Nephron (organoid): ENCODE data around the gene COQ4.

Source experiments
- H3K27ac Mint-ChIP-seq, 3 experiments: 2 replicates each; pipeline ENCODE4 v1.8.0; 2020; ENCODE audit warnings: mixed read lengths in 3 of 3, mild to moderate bottlenecking in 2 of 3, moderate library complexity in 1 of 3
- H3K27me3 Mint-ChIP-seq: 2 replicates; pipeline ENCODE4 v1.8.0; 2021; ENCODE audit warnings: low read depth, mild to moderate bottlenecking, moderate library complexity, mixed read lengths
- H3K36me3 Mint-ChIP-seq: 2 replicates; pipeline ENCODE4 v1.8.0; 2020; ENCODE audit warnings: low read depth, mixed read lengths
- H3K4me1 Mint-ChIP-seq: 2 replicates; pipeline ENCODE4 v1.8.0; 2020; ENCODE audit warnings: mixed read lengths
- H3K4me3 Mint-ChIP-seq, 3 experiments: 2 replicates each; pipeline ENCODE4 v1.8.0; 2020; ENCODE audit warnings: mild to moderate bottlenecking in 3 of 3, mixed read lengths in 3 of 3, moderate library complexity in 2 of 3
- H3K9me3 Mint-ChIP-seq: 2 replicates; pipeline ENCODE4 v1.8.0; 2020; ENCODE audit warnings: mixed read lengths
- CTCF ChIP-seq, 3 experiments: fragments of 200-600 bp; sonication (generic); IDR thresholded peaks; one replicate each; pipeline ENCODE4 v1.5.0; 2021; ENCODE audit warnings: antibody characterized with exemption in 3 of 3; ENCODE audit not compliant: unreplicated experiment in 3 of 3

The COQ4 gene

GRCh38 chr9:128280084-128280622, 42.5 kb upstream of the COQ4 start:
- TF ChIP-seq CTCF (IDR thresholded peaks at IDR 0.05; ENCODE audit: unreplicated experiment in 3 of 3): no peak
- peaks cover 4% of the 10 kb centered on the region for H3K27me3 Mint-ChIP-seq
- peaks cover 6% of the 10 kb centered on the region for H3K36me3 Mint-ChIP-seq
- H3K4me3 Mint-ChIP-seq: peak overlapping the region; percentile 59 to 83 (median 83)
- peak overlapping the region; percentile 80 to 95 (median 88) for H3K27ac Mint-ChIP-seq
- no peaks in the 10 kb centered on the region for H3K9me3 Mint-ChIP-seq
- peaks cover 31% of the 10 kb centered on the region for H3K4me1 Mint-ChIP-seq

GRCh38 chr9:128282500-128282899, 40.1 kb upstream of the COQ4 start:
- peaks cover 27% of the 10 kb centered on the region for H3K4me1 Mint-ChIP-seq
- no peak overlapping the region for H3K27ac Mint-ChIP-seq
- H3K27me3 Mint-ChIP-seq: peaks cover 4% of the 10 kb centered on the region
- H3K36me3 Mint-ChIP-seq: peaks cover 10% of the 10 kb centered on the region
- H3K4me3 Mint-ChIP-seq: no peak overlapping the region
- no peaks in the 10 kb centered on the region for H3K9me3 Mint-ChIP-seq
- no peak for TF ChIP-seq CTCF (IDR thresholded peaks at IDR 0.05; ENCODE audit: unreplicated experiment in 3 of 3)

- Mint-ChIP-seq H3K27ac (peak overlapping the region in 2 of 3 experiments; percentile 23 to 62), H3K4me1 (peaks cover 13% of the 10 kb centered on the region), H3K36me3 (peaks cover 23% of the 10 kb centered on the region), H3K27me3 (peaks cover 1% of the 10 kb centered on the region), H3K4me3 (no peak overlapping the region), H3K9me3 (no peaks in the 10 kb centered on the region)
- no peak for TF ChIP-seq CTCF (IDR thresholded peaks at IDR 0.05; ENCODE audit: unreplicated experiment in 3 of 3)
Observed at GRCh38 chr9:128285033-128285784, 37.4 kb upstream of the COQ4 start.

GRCh38 chr9:128286440-128286839, 36.2 kb upstream of the COQ4 start:
- Mint-ChIP-seq H3K9me3 (no peaks in the 10 kb centered on the region), H3K36me3 (peaks cover 21% of the 10 kb centered on the region), H3K4me3 (peak overlapping the region in 1 of 3 experiments; percentile 18), H3K27me3 (no peaks in the 10 kb centered on the region), H3K27ac (peak overlapping the region in 2 of 3 experiments; percentile 90 to 91), H3K4me1 (peaks cover 7% of the 10 kb centered on the region)
- TF ChIP-seq CTCF (IDR thresholded peaks at IDR 0.05; ENCODE audit: unreplicated experiment in 3 of 3): no peak

- H3K4me1 Mint-ChIP-seq: peaks cover 6% of the 10 kb centered on the region
- H3K4me3 Mint-ChIP-seq: no peak overlapping the region
- no peak for TF ChIP-seq CTCF (IDR thresholded peaks at IDR 0.05; ENCODE audit: unreplicated experiment in 3 of 3)
- H3K27me3 Mint-ChIP-seq: no peaks in the 10 kb centered on the region
- H3K9me3 Mint-ChIP-seq: no peaks in the 10 kb centered on the region
- peak overlapping the region in 2 of 3 experiments; percentile 26 to 41 for H3K27ac Mint-ChIP-seq
- H3K36me3 Mint-ChIP-seq: peaks cover 18% of the 10 kb centered on the region
Observed at GRCh38 chr9:128288273-128289004, 34.2 kb upstream of the COQ4 start.
